Fibroblast of pulmonary artery (primary cell): ENCODE results near the gene FAM200B.

Experiments
- DNase-seq: peaks from one replicate; pipeline ENCODE4 v3.0.0-alpha.2; 2010; ENCODE audit warnings: low read depth
- H3K4me3 ChIP-seq: replicated peaks from 2 replicates; pipeline ENCODE4 v1.5.1; 2011; ENCODE audit warnings: low read depth, mild to moderate bottlenecking, control low read depth, low read length, moderate library complexity
- TF ChIP-seq, protein P1 (sequence below): IDR thresholded peaks from 2 replicates; pipeline ENCODE4 v1.5.1; 2011; ENCODE audit warnings: mild to moderate bottlenecking, control low read depth, low read length, inconsistent platforms; ENCODE audit errors: missing control alignments

The FAM200B gene

DNA sequence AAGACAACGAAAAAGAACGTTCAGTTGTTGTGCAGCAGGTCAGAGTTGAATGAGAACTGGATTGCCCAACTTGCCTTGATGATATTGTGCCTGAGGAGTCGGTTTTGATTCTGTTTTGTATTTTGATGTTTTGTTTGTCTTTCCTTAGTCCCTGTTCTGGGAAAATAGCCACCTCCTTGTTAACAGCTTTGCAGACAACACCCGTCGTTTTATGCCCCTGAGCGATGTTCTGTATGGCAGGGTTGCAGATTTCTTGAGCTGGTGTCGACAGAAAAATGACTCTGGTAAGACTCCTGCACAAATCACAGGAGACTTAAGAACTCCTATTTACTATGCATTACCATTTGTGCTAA is 25.7 kb downstream of the FAM200B start:
- no peak for DNase-seq
- TF ChIP-seq, protein P1, sequence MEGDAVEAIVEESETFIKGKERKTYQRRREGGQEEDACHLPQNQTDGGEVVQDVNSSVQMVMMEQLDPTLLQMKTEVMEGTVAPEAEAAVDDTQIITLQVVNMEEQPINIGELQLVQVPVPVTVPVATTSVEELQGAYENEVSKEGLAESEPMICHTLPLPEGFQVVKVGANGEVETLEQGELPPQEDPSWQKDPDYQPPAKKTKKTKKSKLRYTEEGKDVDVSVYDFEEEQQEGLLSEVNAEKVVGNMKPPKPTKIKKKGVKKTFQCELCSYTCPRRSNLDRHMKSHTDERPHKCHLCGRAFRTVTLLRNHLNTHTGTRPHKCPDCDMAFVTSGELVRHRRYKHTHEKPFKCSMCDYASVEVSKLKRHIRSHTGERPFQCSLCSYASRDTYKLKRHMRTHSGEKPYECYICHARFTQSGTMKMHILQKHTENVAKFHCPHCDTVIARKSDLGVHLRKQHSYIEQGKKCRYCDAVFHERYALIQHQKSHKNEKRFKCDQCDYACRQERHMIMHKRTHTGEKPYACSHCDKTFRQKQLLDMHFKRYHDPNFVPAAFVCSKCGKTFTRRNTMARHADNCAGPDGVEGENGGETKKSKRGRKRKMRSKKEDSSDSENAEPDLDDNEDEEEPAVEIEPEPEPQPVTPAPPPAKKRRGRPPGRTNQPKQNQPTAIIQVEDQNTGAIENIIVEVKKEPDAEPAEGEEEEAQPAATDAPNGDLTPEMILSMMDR = no peak
- no peak overlapping the region for H3K4me3 ChIP-seq

DNA sequence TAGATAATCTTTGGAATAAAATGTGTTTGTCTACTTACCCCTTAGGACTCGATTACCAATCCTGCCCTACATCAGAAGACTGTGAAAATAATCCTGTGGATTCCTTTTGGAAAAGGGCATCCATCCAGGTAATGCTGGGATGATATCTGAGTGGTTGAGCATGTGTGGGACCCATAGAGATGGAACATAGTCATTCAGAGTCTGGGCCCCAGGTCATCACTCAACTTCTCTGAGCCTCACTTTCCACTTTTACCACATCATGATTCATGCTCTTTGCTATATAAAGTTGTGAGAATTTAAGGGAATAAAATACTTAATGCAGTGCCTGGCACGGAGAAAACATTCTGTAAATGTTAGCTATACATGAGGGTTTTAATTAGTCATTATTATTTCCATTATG is 30.1 kb downstream of the FAM200B start:
- TF ChIP-seq, protein P1 = no peak
- H3K4me3 ChIP-seq = no peak overlapping the region
- DNase-seq = no peak

DNA sequence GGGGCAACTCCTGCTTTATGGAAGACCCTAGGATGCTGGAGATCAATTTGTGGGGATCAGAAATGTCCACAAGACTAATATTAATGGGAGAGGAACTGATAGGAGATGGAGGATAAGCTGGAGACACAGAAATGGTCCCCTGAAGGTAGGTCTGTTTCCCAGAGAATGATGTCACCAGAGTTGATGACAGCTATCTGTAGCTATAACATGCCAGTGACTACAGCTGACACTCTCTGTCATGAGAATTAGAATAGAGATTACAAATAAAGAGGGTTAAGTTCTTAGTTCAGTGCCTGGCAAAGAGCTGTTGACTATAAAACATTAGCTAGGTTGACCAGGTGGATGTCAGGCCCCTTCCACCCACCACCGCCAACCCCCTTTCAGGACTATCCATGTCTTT is 30.6 kb downstream of the FAM200B start:
- TF ChIP-seq, protein P1 = no peak
- no peak overlapping the region for H3K4me3 ChIP-seq
- DNase-seq = no peak

DNA sequence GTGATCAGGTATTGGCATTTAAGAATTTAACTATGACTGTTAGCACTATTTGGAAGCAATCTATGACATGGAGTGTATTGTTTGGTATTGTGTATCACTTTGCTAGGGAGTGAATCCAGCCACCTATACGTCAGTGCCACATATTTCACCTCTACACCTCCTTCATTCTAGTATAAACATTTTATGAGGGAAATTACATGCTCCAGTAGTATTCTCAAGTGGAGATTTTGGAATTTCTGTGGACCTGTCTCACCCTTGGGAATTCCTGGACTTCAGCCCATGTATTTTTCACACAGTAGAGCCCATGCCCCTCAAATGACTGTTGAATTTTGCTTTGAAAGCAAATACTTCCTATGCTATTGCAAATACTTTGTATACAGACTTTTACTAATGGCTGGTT is 32.5 kb downstream of the FAM200B start:
- no peak for DNase-seq
- TF ChIP-seq, protein P1 = no peak
- H3K4me3 ChIP-seq = no peak overlapping the region

DNA sequence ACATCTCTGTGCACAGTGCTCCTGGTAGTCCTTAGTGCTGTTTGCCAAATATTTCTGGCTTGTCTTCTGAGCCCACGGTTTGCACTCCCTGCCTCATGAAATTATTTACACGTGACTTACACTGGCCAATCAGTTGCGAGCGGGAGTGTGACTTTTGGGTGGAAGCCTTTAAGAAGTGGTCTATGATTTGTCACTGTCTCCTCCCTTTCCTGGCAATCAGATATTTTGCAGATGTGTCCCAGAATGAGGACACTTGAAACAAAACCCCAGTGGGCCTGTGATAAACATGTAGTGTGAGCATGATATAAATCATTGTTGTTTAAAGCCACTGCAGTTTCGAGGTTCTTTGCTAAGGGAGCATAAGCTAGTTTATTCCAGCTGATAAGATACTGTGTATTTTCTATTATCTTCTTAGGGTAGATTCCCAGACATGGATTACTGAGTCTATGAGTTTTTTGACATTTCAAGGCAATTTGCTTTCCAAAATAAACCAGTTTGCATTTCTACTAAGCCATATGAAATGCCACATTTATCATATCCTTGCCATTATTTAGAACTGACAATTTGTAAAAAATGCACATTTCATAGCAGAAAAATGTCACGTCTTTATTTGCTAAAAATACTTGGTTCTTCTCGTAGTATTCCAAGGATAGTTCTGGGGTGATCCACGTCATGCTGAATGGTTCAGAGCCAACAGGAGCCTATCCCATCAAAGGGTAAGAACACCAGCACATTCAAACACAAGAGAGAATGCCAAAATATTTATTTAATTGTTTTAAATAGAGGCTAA is 33.2 kb downstream of the FAM200B start:
- TF ChIP-seq, protein P1 = no peak
- peak; percentile 48 for DNase-seq
- no peak overlapping the region for H3K4me3 ChIP-seq

DNA sequence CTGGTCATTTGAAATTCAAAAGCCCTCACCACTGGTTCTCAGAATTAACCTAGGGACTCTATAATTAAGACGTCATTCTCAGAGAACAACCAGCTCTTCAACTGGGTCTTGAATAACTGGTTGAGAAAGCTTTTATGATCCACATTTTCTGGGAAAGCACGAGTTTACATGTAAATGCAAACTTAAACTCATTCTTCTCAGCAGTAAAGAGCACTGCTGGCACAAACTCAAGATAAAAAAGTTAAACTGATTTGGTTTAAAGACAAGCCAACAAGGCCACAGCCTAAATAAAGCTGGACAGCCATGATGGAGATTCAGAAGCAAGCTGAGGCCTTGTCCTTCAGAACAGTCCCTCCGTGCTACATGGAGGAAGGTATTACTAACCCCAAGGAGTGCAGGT is 34.5 kb downstream of the FAM200B start:
- DNase-seq = no peak
- TF ChIP-seq, protein P1 = no peak
- H3K4me3 ChIP-seq = no peak overlapping the region

DNA sequence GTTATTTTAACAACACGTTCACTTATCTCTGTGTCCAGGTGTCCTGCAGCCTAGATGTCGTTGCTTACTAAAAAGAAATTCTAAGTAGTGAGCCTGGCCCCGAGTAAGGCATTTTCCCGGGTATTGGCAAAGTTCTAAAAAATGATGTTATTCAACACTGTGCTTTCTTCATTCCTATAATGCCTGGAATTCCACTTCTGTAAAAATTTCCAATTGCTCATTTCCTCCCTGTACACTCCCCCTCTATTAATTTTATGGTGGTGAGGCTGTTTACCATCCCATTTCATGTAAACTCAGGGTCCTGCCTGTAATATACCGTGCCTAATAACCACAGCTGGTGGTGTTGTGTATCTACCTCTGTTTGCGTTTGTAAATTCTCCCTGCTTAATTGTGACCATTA is 35.5 kb downstream of the FAM200B start:
- no peak overlapping the region for H3K4me3 ChIP-seq
- DNase-seq = peak; percentile 72
- TF ChIP-seq, protein P1 = no peak
